Stimulated activated CD4-positive, alpha-beta T cell treated with anti-CD3 and anti-CD28 coated beads, Interleukin-12 subunit alpha, Interleukin-12 subunit beta, amount 100 ng/mL, for 4 hours (primary cell): Measurements from ENCODE around the gene TMOD1.

Experiments
- DNase-seq: peaks from one replicate; pipeline ENCODE4 v3.0.0-alpha.2; 2020

Gene TMOD1

GRCh38 chr9:97500263-97500662 is 1.2 kb upstream of the TMOD1 start:
- no peak for DNase-seq

- no peak for DNase-seq
These were observed 695 bp upstream of the TMOD1 start for GRCh38 chr9:97500765-97501176.

GRCh38 chr9:97501972-97502221 is 431 bp downstream of the TMOD1 start:
- DNase-seq = peak; percentile 4

GRCh38 chr9:97502222-97502983 is 937 bp downstream of the TMOD1 start:
- DNase-seq = peak; percentile 4

GRCh38 chr9:97502984-97503861 is 1.8 kb downstream of the TMOD1 start:
- DNase-seq = no peak

GRCh38 chr9:97503862-97504210 is 2.4 kb downstream of the TMOD1 start:
- DNase-seq = no peak

- DNase-seq = no peak
These were observed 3.1 kb downstream of the TMOD1 start for GRCh38 chr9:97504381-97505216.

GRCh38 chr9:97505845-97506244 is 4.4 kb downstream of the TMOD1 start:
- no peak for DNase-seq

GRCh38 chr9:97506306-97506705 is 4.8 kb downstream of the TMOD1 start:
- no peak for DNase-seq

GRCh38 chr9:97506787-97507186 is 5.3 kb downstream of the TMOD1 start:
- DNase-seq = no peak

- DNase-seq = no peak
These were observed 6.0 kb downstream of the TMOD1 start for GRCh38 chr9:97507428-97507984.

GRCh38 chr9:97508852-97509251 is 7.4 kb downstream of the TMOD1 start:
- no peak for DNase-seq

GRCh38 chr9:97510797-97511654 is 9.6 kb downstream of the TMOD1 start:
- no peak for DNase-seq

- DNase-seq = no peak
These were observed 10.4 kb downstream of the TMOD1 start for GRCh38 chr9:97511655-97512427.

- no peak for DNase-seq
These were observed 11.6 kb downstream of the TMOD1 start for GRCh38 chr9:97512966-97513560.

GRCh38 chr9:97514531-97514930 is 13.1 kb downstream of the TMOD1 start:
- DNase-seq = no peak

- DNase-seq = no peak
These were observed 14.2 kb downstream of the TMOD1 start for GRCh38 chr9:97515662-97516061.

- DNase-seq = no peak
These were observed 14.6 kb downstream of the TMOD1 start for GRCh38 chr9:97516111-97516510.

GRCh38 chr9:97517331-97518089 is 16.0 kb downstream of the TMOD1 start:
- no peak for DNase-seq
